HL-60 (cell line): ENCODE measurements around the gene MAGI2.

ENCODE experiments used
- DNase-seq, 2 experiments: peaks; one replicate each; pipeline ENCODE4 v3.0.0-alpha.2; 2010 to 2020; ENCODE audit warnings: low read depth in 1 of 2, low spot score in 1 of 2
- H3K27ac ChIP-seq: fragments of 250-450 bp; sonication (Bioruptor Pico); replicated peaks from 2 replicates; pipeline ENCODE4 v1.5.1; 2020; ENCODE audit warnings: mild to moderate bottlenecking, moderate library complexity
- H3K27me3 ChIP-seq: fragments of 250-450 bp; sonication (Bioruptor Pico); 2 replicates; pipeline ENCODE4 v1.5.1; 2021; ENCODE audit warnings: mild to moderate bottlenecking, moderate library complexity; ENCODE audit not compliant: insufficient read depth, poor library complexity, severe bottlenecking
- H3K4me3 ChIP-seq: replicated peaks from 2 replicates; pipeline ENCODE4 v1.5.1; 2011; ENCODE audit warnings: mild to moderate bottlenecking, control low read depth, low read length; ENCODE audit not compliant: insufficient read depth
- CTCF ChIP-seq: IDR thresholded peaks from one replicate; pipeline ENCODE4 v1.5.1; 2011; ENCODE audit warnings: low read length, control low read depth, inconsistent platforms; ENCODE audit not compliant: insufficient read depth
- GABPA ChIP-seq: IDR thresholded peaks from 2 replicates; pipeline ENCODE4 v1.6.1; 2012; ENCODE audit warnings: low read depth
- POLR2AphosphoS5 ChIP-seq: IDR thresholded peaks from 2 replicates; pipeline ENCODE4 v1.6.1; 2012; ENCODE audit warnings: low read depth
- REST ChIP-seq: IDR thresholded peaks from 2 replicates; pipeline ENCODE4 v1.6.1; 2012; ENCODE audit warnings: low read depth; ENCODE audit not compliant: insufficient replicate concordance
- SPI1 ChIP-seq: IDR thresholded peaks from 2 replicates; pipeline ENCODE4 v1.6.1; 2012; ENCODE audit warnings: low read depth, mild to moderate bottlenecking, borderline replicate concordance

MAGI2 gene

GRCh38 chr7:79185605-79186004 is 267.9 kb downstream of the MAGI2 start:
- no peak for DNase-seq
- Histone ChIP-seq H3K27ac (no peak overlapping the region), H3K27me3 (no peaks in the 10 kb centered on the region), H3K4me3 (no peak overlapping the region)
- no peak for TF ChIP-seq SPI1
- TF ChIP-seq GABPA: no peak
- TF ChIP-seq POLR2AphosphoS5: no peak
- TF ChIP-seq CTCF: no peak
- no peak for TF ChIP-seq REST

GRCh38 chr7:79182283-79182682 is 271.2 kb downstream of the MAGI2 start:
- H3K27ac ChIP-seq: no peak overlapping the region
- no peak overlapping the region for H3K4me3 ChIP-seq
- no peaks in the 10 kb centered on the region for H3K27me3 ChIP-seq
- no peak for DNase-seq
- TF ChIP-seq SPI1: no peak
- TF ChIP-seq REST: no peak
- no peak for TF ChIP-seq GABPA
- TF ChIP-seq CTCF: no peak
- no peak for TF ChIP-seq POLR2AphosphoS5

- H3K27ac ChIP-seq: no peak overlapping the region
- DNase-seq: no peak
- no peaks in the 10 kb centered on the region for H3K27me3 ChIP-seq
- no peak overlapping the region for H3K4me3 ChIP-seq
- TF ChIP-seq REST (no peak), CTCF (no peak), POLR2AphosphoS5 (no peak), SPI1 (no peak), GABPA (no peak)
Measured at GRCh38 chr7:79180533-79180932, 272.9 kb downstream of the MAGI2 start.
